C4-2B (cell line): Measurements from ENCODE around the gene METRN.

Source experiments
- ZFX ChIP-seq: fragments of 450-650 bp; IDR thresholded peaks from 2 replicates; pipeline ENCODE4 v1.6.1; 2017
- TF ChIP-seq, protein P1 (sequence below): fragments of 450-650 bp; conservative IDR thresholded peaks from 2 replicates; pipeline ENCODE4 v1.5.1; 2017; ENCODE audit warnings: mild to moderate bottlenecking

DNA sequence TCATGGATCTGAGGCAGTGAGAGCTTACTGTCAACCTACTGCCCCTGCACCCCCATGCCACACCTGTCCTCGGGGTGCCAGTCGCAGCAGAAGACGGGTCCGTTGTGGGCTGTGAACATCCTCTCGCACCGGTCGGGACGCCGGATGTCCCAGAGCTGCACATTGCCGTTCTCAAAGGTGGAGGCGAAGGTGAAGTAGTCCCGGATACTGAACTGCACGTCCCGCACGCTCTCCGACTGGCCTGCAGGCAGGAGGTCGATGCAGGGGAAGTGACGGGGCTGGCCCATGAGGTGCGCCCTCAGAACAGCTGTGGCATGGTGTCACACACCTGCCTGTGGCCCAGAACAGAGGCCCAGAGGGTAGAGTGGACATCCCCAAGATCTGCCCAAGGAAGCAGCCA is 27.4 kb upstream of the METRN start:
- TF ChIP-seq, protein P1, sequence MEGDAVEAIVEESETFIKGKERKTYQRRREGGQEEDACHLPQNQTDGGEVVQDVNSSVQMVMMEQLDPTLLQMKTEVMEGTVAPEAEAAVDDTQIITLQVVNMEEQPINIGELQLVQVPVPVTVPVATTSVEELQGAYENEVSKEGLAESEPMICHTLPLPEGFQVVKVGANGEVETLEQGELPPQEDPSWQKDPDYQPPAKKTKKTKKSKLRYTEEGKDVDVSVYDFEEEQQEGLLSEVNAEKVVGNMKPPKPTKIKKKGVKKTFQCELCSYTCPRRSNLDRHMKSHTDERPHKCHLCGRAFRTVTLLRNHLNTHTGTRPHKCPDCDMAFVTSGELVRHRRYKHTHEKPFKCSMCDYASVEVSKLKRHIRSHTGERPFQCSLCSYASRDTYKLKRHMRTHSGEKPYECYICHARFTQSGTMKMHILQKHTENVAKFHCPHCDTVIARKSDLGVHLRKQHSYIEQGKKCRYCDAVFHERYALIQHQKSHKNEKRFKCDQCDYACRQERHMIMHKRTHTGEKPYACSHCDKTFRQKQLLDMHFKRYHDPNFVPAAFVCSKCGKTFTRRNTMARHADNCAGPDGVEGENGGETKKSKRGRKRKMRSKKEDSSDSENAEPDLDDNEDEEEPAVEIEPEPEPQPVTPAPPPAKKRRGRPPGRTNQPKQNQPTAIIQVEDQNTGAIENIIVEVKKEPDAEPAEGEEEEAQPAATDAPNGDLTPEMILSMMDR: no peak
- no peak for TF ChIP-seq ZFX
